ENCODE measurements around the gene TCEA2.
A peak's percentile ranks its signal among the peaks of the same experiment; 100 is the strongest.

Gene TCEA2

DNA sequence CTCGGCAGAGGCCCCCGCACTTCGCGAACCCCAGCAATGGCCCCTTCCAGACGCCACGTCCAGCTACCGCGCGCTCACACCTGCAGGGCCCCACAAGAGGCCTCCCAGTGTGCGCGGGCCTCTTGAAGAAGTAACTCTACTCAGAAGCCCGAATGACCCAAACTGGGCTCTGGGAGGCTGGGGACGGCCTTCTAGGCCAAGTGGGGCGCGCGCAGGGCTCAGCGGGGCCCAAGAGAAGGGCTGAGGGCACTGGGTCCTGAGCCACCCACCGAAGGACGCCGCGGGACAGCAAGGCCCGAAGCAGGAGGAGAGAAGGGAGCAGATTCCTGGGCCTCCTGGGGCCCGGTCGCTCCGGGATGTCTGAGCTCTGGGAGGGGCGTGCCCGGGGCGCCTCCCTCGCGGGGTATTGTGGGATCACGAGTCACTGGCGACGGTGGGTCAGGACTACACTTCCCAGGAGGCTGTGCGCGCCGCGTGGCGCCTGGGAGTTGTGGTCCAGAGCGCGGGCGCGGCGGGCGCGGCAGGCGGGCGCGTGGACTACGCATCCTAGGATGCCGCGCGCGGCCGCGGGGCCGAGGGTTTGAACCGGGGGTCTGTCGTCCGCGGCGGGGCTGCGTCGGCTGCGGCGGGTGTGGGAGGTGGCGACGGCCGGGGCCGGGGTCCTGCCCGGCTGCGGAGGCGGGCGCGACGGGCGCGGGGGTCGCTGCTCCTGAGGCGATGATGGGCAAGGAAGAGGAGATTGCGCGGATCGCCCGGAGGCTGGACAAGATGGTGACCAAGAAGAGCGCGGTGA lies at the start of gene TCEA2:
Gene TCEA2, plus strand, starts transcription at position 603 of the 793 bp plus-strand sequence. Its CDS starts 115 bp downstream, at position 718.
- DNase-seq (ENCODE audit: extremely low read depth in 1 of 2, low read depth in 1 of 2): peak; percentile 91 to 94

DNA sequence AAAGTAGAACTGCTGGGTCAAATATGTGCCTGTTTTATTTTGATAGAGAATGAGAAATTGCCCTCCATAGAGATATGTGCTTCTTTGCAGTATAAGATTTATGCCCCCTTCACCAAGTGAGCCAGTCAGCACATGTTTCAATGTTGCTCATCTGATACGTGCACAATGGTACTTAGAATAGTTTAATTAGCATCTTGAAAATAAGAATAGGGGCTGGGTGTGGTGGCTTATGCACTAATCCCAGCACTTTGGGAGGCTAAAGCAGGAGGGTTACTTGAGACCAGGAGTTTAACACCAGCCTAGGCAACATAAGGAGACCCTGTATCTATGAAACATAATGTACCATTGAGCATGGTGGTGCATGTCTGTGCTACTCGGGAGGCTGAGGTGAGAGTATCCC lies 47.4 kb upstream of the TCEA2 start:
- DNase-seq (ENCODE audit: extremely low read depth in 1 of 2, low read depth in 1 of 2): no peak

DNA sequence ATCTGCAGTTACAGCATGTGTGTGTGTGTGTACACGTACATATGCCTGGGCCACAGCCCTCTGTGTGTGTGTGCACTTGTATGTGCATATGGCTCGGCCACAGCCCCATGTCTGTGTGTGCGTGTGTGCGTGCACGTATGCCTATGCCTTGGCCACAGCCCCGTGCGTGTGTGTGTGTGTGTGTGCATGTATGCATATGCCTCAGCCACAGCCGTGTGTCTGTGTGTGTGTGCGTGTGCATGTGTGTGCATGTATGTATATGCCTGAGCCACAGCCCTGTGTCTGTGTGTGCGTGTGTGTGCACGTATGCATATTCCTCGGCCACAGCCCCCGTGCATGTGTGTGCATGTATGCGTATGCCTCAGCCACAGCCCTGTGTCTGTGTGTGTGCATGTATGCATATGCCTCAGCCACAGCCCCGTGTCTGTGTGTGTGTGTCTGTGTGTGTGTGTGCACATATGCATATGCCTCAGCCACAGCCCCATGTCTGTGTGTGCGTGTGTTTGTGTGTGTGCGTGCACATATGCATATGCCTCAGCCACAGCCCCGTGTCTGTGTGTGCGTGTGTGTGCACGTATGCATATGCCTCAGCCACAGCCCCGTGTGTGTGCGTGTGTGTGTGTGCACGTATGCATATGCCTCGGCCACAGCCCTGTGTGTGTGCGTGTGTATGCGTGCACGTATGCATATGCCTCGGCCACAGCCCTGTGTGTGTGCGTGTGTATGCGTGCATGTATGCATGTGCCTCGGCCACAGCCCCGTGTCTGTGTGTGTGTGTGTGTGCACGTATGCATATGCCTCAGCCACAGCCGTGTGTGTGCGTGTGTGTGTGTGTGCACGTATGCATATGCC lies 41.6 kb upstream of the TCEA2 start:
- DNase-seq (ENCODE audit: extremely low read depth in 1 of 2, low read depth in 1 of 2): no peak

DNA sequence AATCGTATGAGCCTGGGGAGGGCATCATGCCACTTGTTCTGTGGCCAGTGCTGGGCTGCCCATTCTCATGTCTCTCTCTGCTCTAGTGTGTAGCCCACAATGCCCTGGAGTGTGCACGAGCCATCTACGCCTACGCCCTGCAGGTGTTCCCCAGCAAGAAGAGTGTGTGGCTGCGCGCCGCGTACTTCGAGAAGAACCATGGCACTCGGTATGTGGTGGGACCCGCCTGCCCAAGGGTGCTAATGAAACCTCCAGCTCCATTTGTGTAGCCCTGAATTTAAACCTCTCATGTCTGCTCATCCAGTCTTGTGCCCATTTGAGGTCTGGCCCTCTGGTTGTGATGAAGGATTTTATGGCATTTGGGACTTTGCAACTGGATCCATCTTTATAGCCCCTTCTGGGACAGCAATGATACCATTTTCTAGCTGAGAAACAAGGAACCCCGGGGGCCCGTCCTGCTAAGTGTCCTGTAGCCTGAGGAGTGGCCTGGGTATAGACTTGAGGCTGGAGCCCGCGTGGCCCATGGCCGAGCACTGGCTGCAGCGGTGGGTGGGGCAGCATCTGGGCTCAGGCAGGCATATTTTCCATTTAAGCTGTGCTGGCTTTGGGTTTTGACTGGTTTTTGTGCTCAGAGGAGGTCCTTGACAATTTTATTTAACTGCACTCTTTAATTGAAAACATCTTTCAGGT lies 40.2 kb upstream of the TCEA2 start:
- DNase-seq (ENCODE audit: extremely low read depth in 1 of 2, low read depth in 1 of 2): no peak

DNA sequence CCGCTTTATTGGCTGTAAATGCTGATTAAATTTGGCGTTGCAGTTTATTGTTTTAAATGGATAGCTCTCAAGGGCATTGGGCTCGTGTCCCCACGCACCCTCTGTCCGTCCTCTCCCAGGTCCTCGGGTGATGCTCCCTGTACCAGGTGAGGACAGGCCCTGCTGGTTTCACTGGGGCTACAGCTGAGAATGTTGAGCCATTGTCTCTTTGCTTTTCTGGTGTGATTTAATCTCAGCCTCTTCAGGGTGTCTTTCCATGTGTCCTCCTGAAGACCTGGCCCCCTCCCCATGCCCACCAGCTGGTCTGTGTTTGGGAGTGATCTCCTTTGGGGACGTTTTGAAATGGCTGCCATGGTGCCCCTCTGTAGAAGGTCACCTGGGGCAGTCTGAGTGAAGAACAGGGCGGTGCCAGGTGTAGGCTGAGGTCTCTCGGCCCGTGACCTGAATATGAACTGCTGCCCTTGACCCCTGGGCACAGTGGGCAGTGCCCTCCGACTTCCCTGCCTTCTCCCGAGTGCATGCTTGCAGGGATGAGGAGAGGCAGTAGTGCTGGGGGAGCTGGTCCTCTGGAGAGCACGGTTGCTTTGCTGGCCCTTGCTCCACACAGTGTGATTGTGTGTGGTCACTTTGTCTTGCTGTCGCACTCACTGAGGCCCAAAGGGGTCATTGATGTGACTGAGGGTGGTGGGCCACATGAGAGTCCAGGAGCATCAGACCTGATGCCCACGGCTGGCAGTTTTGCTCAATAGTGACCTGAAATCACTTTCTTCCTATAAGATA lies 39.4 kb upstream of the TCEA2 start:
- DNase-seq (ENCODE audit: extremely low read depth in 1 of 2, low read depth in 1 of 2): no peak

DNA sequence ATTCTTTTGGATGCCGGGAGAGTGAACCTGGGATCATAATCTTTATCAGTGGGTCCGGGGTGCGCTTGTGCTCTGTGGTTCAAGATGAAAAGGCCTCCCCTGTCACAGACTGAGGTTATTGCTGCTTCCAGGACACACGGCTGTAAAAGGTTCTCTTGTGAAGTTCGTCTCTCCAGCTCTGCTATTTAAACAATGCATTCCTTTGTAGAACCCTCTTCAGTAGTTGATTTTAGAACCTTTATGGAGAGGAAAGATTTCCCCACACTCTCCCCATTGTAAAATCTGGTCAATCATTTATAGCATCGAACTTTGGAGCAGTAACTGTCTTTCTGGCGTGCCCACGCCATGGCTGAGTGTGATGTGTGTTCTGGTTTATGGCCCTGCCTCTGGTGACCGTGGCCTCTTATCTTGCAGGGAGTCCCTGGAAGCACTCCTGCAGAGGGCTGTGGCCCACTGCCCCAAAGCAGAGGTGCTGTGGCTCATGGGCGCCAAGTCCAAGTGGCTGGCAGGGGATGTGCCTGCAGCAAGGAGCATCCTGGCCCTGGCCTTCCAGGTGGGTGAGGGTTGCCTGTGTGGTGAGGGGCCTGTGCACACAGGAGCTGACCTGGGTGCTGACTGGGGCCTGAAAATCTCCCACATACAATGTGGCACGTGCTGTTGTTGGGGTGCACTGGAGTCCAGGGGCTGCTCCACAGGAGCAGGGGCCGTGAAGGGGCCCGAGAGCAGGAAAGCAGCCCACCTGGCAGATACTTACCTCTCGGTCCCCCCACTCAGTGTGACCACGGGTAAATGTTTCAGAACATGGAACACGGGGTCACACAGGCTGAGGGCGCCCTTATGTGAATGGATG lies 38.6 kb upstream of the TCEA2 start:
- no peak for DNase-seq (ENCODE audit: extremely low read depth in 1 of 2, low read depth in 1 of 2)

DNA sequence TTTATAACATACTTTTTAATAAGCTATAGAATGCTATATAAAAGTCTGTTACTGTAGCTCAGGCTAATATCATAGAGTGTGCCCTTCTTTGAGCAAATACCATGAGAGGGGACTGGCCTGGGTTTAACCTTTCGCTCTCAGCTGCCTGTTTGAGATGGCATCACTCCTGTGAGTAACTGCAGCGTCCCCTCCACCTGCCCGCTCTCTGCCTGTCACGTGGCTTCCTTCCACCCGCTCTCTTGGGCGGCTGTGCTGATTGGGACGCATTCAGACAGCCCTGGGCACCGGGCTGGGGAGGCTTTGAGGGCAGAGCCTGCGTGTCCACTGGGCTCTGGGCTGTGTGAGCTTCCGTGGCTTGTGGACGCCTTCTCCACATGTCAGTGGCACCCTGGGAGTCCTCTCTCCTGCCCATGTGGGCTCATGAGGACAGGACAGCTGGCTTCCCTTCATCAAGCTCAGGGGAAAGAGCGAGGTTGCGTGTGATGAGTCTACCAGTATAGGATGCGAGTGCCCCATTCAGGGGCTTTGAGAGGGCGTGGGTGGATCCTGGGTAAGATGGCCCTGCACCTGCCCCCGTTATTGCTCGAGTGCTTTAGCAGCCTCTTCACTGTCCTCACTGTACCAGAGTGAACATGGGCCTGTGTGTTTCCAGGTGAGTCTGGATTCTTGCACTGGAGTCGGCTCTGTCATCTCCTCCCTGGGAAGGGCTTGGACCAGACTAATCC lies 37.7 kb upstream of the TCEA2 start:
- no peak for DNase-seq (ENCODE audit: extremely low read depth in 1 of 2, low read depth in 1 of 2)

DNA sequence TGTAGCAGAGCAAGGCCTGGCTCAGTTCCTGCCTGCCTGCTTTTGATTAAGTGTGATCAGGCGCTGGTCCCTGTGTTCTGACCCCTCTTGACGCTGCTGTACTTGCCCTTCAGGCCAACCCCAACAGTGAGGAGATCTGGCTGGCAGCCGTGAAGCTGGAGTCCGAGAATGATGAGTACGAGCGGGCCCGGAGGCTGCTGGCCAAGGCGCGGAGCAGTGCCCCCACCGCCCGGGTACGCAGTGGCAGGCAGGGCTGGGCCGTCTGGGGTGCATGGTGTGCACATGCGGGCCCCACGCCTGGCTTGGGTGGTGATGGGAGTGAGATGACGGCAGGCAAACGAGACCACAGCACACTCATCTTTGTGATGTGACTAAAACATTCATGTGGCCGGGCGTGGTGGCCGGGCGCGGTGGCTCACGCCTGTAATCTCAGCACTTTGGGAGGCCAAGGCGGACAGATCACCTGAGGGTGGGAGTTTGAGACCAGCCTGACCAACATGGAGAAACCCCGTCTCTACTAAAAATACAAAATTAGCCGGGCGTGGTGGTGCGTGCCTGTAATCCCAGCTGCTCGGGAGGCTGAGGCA lies 37.1 kb upstream of the TCEA2 start:
- DNase-seq (ENCODE audit: extremely low read depth in 1 of 2, low read depth in 1 of 2): no peak

DNA sequence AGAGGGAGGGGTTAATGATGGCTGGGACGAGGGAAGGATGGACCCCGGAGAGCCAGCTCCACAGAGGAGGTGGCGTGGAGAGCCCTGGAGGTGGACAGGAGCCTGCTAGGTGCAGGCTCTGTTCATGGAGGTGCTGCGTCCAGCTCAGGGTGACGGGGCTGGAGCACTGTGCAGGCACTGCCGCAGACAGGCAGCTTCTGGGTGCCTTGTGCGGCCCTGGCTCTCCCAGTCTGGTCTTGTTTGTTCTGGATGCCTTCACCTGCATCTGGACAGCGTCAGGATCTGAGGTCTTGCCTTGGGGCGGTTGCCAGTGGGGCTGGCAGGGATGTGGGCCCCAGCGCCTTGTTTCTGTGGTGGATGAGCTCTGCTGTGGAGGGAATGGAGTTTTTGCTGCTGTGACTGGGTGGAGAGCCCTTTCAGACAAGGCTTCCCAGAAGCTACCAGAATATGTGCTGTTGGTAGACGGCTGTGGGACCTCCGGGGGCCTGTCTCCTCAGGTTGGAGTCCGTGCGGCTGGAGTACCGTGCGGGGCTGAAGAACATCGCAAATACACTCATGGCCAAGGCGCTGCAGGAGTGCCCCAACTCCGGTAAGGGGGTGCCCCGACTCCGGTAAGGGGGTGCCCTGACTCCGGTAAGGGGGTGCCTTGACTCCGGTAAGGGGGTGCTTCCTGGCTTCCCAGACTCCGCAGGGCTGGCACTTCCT lies 34.9 kb upstream of the TCEA2 start:
- DNase-seq (ENCODE audit: extremely low read depth in 1 of 2, low read depth in 1 of 2): no peak

DNA sequence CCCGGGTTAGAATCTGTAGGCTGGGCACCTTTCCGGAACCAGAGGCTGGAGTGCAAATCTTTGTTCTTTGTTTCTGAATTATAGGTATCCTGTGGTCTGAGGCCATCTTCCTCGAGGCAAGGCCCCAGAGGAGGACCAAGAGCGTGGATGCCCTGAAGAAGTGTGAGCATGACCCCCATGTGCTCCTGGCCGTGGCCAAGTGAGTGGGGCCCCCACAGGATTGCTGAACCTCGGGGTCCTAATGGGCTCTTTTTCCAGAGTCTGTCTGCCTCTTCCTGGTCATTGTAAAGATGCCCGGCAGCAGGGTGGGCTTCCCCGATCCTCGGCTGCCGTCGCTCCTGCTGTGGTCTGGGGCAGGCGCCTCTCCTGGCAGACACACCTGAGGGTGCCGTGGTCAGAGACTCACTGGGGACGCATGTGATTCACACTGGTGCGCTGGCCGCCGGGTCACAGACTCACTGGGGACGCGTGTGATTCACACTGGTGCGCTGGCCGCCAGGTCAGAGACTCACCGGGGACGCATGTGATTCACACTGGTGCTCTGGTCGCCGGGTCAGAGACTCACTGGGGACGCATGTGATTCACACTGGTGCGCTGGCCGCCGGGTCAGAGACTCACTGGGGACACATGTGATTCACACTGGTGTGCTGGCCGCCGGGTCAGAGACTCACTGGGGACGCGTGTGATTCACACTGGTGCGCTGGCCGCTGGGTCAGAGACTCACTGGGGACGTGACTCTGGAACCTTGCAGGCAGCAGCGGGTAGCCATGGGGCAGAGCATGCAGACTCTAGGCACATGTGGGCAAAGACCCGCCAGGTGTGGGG lies 33.5 kb upstream of the TCEA2 start:
- DNase-seq (ENCODE audit: extremely low read depth in 1 of 2, low read depth in 1 of 2): no peak

DNA sequence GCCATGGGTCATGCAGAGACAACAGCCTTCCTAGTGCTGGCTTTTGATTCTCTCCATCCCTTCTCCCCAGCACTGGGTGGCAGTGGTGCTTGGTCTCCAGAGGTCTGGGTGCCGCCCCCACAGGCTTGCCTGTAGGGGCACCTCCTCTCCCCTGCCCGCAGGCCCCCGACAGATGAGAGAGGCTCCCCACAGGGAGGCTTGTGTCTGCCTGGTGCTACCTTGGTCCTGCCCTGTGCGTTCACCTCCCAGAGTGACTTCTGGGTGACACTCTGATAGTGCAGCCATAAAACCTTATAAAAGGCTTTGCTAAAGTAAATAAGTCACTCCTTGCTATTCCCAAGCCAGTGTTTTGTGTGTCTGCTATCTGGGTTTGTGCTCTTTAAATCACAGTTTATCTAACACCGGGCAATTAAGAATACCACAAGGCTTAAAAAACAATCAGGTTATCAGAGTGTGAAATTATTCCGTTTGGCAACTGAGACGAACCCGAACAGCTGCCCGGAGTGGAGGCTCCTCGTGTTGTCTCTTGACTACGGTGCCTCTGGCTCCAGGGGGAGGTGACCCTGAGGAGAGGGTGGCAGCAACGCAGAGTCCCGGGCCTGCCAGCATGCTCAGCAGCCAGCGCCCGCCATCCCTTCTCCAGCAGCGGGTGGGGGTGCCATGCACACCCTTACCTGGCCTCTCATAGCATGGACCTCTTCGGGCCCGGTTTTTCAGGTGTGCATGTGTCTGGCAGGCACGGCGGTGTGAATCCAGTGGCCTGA lies 32.4 kb upstream of the TCEA2 start:
- no peak for DNase-seq (ENCODE audit: extremely low read depth in 1 of 2, low read depth in 1 of 2)

DNA sequence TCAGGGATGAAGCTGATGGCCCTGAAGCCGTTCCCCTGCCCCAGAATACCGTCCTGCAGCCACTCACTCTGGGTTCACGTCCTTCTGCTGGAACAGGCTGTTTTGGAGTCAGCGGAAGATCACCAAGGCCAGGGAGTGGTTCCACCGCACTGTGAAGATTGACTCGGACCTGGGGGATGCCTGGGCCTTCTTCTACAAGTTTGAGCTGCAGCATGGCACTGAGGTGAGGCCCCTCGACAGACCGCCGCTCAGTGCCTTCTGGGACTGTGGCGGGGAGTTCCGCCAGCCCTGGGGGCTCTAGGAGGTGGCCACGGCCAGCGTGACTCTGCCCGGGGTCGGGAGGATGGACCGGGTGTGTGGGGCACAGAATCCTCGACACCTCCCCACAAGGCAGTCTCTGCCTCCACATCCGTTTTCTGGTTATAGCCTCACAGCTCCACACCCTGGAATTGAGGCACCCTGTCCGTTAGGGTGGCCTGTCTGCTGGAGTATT lies 31.1 kb upstream of the TCEA2 start:
- no peak for DNase-seq (ENCODE audit: extremely low read depth in 1 of 2, low read depth in 1 of 2)

DNA sequence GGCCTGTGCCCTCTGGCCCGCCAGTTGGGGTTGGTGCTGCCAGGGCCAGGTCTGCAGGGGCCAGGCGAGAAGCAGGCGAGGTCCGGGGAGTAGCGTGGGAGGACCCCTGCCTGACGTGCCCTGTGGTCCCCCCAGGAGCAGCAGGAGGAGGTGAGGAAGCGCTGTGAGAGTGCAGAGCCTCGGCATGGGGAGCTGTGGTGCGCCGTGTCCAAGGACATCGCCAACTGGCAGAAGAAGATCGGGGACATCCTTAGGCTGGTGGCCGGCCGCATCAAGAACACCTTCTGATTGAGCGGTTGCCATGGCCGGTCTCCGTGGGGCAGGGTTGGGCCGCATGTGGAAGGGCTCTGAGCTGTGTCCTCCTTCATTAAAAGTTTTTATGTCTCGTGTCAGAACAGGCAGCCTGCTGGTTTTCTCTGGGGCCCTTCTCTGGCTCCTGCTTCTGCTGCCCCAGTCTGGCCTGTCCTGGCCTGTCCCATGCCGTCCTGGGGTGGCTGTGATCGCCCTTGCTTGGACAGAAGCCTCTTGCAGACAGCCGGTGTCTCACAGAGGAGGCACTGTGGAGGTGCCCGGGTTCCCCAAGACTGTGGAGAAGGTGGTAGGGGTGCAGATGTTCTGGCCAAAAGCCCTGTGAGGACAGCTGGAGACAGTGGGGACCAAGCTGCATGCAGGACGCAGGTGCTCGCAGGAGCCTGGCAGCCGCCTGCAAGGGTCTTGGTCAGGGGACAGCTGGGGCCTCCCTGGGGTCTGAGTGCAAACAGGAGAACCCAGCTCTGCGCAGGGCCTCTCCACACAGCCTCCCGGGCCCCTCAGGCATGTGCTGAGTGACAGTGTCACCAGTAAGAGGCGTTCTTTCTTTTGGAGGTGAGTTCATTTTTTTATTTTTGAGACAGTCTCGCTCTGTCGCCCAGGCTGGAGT lies 30.0 kb upstream of the TCEA2 start:
- DNase-seq (ENCODE audit: extremely low read depth in 1 of 2, low read depth in 1 of 2): no peak

DNA sequence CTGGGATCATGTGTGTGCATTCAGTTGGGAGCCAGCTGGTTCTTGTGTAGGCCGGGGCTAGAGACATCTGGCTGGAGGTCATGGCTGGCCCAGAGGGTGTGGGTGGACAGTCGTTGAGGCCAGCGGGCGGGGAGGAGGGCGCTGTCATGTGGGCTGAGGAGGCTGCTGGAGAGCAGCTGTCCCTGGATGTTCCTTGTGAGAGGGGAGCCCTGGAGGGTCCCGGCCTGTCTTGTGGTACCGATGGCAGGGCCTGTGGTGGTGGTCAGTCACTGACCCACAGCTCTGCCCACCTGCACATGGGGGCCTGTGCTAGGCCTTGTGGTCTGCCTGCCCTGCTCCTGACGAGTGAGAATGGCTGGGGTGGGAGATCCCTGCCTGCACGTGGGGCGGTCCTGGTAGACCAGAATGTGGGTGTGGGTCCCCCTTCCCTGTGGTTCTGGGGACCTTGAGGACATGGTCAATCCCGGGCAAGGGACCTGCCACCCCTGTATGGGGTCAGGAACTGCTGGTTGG lies 29.0 kb upstream of the TCEA2 start:
- DNase-seq (ENCODE audit: extremely low read depth in 1 of 2, low read depth in 1 of 2): no peak

Measured in stimulated activated CD8-positive, alpha-beta memory T cell treated with anti-CD3 and anti-CD28 coated beads, Interleukin-7, amount 100 ng/mL, for 48 hours (primary cell).